Measurements from ENCODE around the gene KRTAP23-1. TPM values are rescaled to one million over a fixed set of nuclear protein-coding genes. Genes with fewer than 3 reads are reported as not detected.

KRTAP23-1 gene
- total RNA-seq, 2 experiments from 2014 or later = not detected

DNA sequence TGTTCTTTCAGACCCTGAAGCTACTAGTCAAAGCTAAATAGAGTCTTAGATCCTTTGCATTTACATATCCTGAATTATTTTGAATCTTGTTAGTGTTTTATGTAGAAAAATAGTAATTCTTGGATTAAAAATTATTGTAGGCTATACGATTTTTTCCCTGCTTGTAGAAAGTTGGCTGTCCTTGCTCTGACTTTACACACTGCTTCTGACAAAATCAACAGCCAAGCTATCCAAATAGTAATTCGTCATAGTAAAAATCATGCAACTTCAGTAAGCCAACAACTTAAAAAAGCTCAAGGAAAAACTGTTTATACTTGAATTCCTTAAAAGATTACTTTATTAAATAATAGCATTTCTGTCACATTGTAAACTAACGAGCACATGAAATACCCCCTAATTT is 7.5 kb upstream of the KRTAP23-1 start:
- Mint-ChIP-seq H3K27ac (no peak overlapping the region), H3K36me3 (ENCODE audit: low read depth) (no peaks in the 10 kb centered on the region), H3K4me3 (no peak overlapping the region), H3K9me3 (no peaks in the 10 kb centered on the region), H3K27me3 (peaks cover 6% of the 10 kb centered on the region), H3K4me1 (ENCODE audit: low read depth) (no peaks in the 10 kb centered on the region)
- no peak for DNase-seq
- no peak for ATAC-seq
- ChIA-PET CTCF (no interaction called here), POLR2A (no interaction called here)
- TF ChIP-seq, protein P1, sequence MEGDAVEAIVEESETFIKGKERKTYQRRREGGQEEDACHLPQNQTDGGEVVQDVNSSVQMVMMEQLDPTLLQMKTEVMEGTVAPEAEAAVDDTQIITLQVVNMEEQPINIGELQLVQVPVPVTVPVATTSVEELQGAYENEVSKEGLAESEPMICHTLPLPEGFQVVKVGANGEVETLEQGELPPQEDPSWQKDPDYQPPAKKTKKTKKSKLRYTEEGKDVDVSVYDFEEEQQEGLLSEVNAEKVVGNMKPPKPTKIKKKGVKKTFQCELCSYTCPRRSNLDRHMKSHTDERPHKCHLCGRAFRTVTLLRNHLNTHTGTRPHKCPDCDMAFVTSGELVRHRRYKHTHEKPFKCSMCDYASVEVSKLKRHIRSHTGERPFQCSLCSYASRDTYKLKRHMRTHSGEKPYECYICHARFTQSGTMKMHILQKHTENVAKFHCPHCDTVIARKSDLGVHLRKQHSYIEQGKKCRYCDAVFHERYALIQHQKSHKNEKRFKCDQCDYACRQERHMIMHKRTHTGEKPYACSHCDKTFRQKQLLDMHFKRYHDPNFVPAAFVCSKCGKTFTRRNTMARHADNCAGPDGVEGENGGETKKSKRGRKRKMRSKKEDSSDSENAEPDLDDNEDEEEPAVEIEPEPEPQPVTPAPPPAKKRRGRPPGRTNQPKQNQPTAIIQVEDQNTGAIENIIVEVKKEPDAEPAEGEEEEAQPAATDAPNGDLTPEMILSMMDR (IDR thresholded peaks at IDR 0.05) = no peak
- intact Hi-C loops (cut with micrococcal nuclease) = no loop called here

DNA sequence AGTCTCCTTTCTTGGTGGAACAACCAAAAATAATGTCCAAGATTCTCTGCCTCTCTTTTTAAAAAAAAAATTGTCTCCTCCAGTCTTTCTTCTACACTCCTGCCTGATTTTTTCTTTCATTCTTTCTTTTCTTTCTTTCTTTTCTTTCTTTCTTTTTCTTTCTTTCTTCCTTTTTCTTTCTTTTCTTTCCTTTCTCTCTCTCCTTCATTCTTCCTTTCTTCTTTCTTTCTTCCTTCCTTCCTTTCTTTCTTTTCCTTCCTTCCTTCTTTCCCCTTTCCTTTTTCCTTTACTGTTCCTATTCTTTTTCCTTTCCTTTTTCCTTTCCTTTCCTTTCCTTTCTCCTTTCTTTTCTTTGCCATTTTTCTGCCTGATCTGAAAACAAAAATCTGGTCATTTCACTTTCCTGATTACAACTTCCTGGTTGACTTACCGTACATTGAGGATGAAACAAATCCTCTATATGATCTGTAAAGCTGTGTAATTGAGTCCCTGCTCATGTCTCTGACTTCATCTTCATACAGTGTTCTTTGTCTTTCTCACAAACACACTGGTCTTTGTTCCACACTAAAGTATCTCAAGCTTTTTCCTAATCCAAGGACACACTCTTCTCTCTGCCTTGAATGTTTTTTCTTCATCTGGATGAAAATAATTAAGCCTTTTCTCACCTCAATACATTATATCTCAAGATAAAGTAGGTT is 6.1 kb upstream of the KRTAP23-1 start:
- Mint-ChIP-seq H3K27ac (no peak overlapping the region), H3K36me3 (ENCODE audit: low read depth) (no peaks in the 10 kb centered on the region), H3K27me3 (peaks cover 6% of the 10 kb centered on the region), H3K4me3 (no peak overlapping the region), H3K4me1 (ENCODE audit: low read depth) (no peaks in the 10 kb centered on the region), H3K9me3 (no peaks in the 10 kb centered on the region)
- DNase-seq (no peak), ATAC-seq (no peak)
- TF ChIP-seq, protein P1 (IDR thresholded peaks at IDR 0.05) = no peak
- POLR2A ChIA-PET = no interaction called here
- intact Hi-C loops (cut with micrococcal nuclease) = no loop called here
- CTCF ChIA-PET = no interaction called here

DNA sequence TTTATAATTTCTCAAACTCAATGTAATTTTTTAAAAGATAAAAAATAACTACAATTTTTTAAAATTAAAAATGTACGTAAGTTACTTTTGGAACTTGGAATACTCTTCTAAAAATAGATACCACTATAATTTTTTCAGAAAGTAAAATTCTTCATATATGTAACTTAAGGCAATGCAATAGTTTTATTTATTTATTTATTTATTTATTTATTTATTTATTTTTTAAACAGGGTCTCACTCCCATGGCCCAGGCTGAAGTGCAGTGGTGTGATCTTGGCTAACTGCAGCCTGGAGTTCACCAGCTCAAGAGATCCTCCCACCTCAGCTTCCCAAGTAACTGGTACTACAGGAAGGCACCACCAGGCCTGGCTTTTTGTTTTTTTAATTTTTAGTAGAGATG is 3.1 kb upstream of the KRTAP23-1 start:
- no peak for ATAC-seq
- ChIA-PET CTCF (interaction anchor here (0.6 kb wide), 1 partner anchor 847 kb away, joined by 3 read pairs; no protein-coding TSS in a partner anchor), POLR2A (no interaction called here)
- H3K36me3 Mint-ChIP-seq (ENCODE audit: low read depth) = no peaks in the 10 kb centered on the region
- H3K4me1 Mint-ChIP-seq (ENCODE audit: low read depth) = no peaks in the 10 kb centered on the region
- TF ChIP-seq, protein P1 (IDR thresholded peaks at IDR 0.05) = no peak
- H3K9me3 Mint-ChIP-seq = no peaks in the 10 kb centered on the region
- intact Hi-C loops (cut with micrococcal nuclease) = no loop called here
- H3K27ac Mint-ChIP-seq = no peak overlapping the region
- H3K27me3 Mint-ChIP-seq = peaks cover 3% of the 10 kb centered on the region
- no peak overlapping the region for H3K4me3 Mint-ChIP-seq
- no peak for DNase-seq

DNA sequence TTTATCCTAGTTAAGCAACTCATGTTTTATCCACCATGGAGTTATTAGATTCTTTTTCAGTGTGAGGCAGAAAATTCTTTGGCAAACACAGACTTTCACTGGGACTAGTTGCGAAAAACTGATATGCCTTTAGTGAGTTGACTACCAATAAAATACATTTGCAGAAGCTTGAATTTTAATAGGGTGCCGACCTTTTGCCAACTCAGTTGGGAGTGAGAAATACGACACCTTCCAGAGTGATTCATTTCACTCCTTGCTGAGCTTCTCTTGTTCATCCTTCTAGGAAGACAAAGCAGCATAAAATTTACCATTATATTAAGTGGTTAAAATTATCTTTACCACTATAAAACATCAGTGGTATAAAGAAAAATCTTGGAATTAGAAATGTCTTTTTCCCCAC is 1.2 kb upstream of the KRTAP23-1 start:
- POLR2A ChIA-PET = no interaction called here
- TF ChIP-seq, protein P1 (IDR thresholded peaks at IDR 0.05) = no peak
- Mint-ChIP-seq H3K27me3 (peaks cover 1% of the 10 kb centered on the region), H3K4me3 (no peak overlapping the region), H3K9me3 (no peaks in the 10 kb centered on the region), H3K36me3 (ENCODE audit: low read depth) (no peaks in the 10 kb centered on the region), H3K27ac (no peak overlapping the region), H3K4me1 (ENCODE audit: low read depth) (no peaks in the 10 kb centered on the region)
- intact Hi-C loops (cut with micrococcal nuclease) = no loop called here
- no peak for DNase-seq
- CTCF ChIA-PET = interaction anchor here (1.2 kb wide), 1 partner anchor 9 kb away, joined by 4 read pairs; no protein-coding TSS in a partner anchor
- no peak for ATAC-seq

DNA sequence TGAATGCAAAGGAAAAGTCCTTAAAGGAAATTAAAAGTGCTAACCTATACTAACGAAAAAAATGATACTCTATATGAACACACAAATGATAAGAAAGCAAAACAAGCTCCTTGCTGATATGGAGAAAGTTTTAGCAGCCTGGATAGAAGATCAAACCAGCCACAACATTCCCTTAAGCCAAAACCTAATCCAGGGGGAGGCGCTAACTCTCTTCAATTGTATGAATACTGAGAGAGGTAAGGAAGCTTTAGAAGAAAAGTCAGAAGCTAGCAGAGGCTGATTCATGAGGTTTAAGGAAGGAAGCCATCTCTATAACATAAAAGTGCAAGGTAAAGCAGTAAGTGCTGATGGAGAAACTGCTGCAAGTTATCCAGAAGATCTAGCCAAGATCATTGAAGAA is 3.4 kb downstream of the KRTAP23-1 start:
- DNase-seq (no peak), ATAC-seq (no peak)
- ChIA-PET CTCF (no interaction called here), POLR2A (no interaction called here)
- Mint-ChIP-seq H3K9me3 (no peaks in the 10 kb centered on the region), H3K4me3 (no peak overlapping the region), H3K36me3 (ENCODE audit: low read depth) (no peaks in the 10 kb centered on the region), H3K4me1 (ENCODE audit: low read depth) (no peaks in the 10 kb centered on the region), H3K27me3 (peaks cover 6% of the 10 kb centered on the region), H3K27ac (no peak overlapping the region)
- intact Hi-C loops (cut with micrococcal nuclease) = no loop called here
- TF ChIP-seq, protein P1 (IDR thresholded peaks at IDR 0.05) = no peak

Measured in activated CD8-positive, alpha-beta T cell treated with anti-CD3 and anti-CD28 coated beads for 36 hours (primary cell).